HEK293 (cell line): ENCODE measurements around the gene SLC25A30.

Experiments used
- BCL11B ChIP-seq: fragments of 450-650 bp; formaldehyde crosslinking; IDR thresholded peaks from 2 replicates; pipeline ENCODE4 v1.5.1; 2016; ENCODE audit warnings: low read depth, missing biosample characterization, missing genetic modification characterization
- GLIS1 ChIP-seq: fragments of 450-650 bp; formaldehyde crosslinking; IDR thresholded peaks from 2 replicates; pipeline ENCODE4 v1.5.1; 2016; ENCODE audit warnings: missing biosample characterization, missing genetic modification characterization
- HOXA7 ChIP-seq: sonication (generic); formaldehyde crosslinking; IDR thresholded peaks from 2 replicates; pipeline ENCODE4 v1.8.1; 2022; ENCODE audit warnings: missing genetic modification reagents, borderline replicate concordance
- HOXC10 ChIP-seq: sonication (generic); formaldehyde crosslinking; IDR thresholded peaks from 2 replicates; pipeline ENCODE4 v1.8.1; 2023; ENCODE audit warnings: mild to moderate bottlenecking, missing genetic modification reagents
- KLF9 ChIP-seq: fragments of 450-650 bp; formaldehyde crosslinking; IDR thresholded peaks from 2 replicates; pipeline ENCODE4 v1.5.1; 2016; ENCODE audit warnings: missing biosample characterization, missing genetic modification characterization, low read depth
- OSR2 ChIP-seq: fragments of 450-650 bp; formaldehyde crosslinking; IDR thresholded peaks from 2 replicates; pipeline ENCODE4 v1.5.1; 2016; ENCODE audit warnings: missing biosample characterization, missing genetic modification characterization
- YY2 ChIP-seq: fragments of 450-650 bp; formaldehyde crosslinking; IDR thresholded peaks from 2 replicates; pipeline ENCODE4 v1.5.1; 2016; ENCODE audit warnings: missing biosample characterization, missing genetic modification characterization
- ZBTB7A ChIP-seq: fragments of 450-650 bp; formaldehyde crosslinking; IDR thresholded peaks from 2 replicates; pipeline ENCODE4 v1.5.1; 2016; ENCODE audit warnings: low read depth, missing biosample characterization, missing genetic modification characterization
- ZNF214 ChIP-seq: fragments of 450-650 bp; formaldehyde crosslinking; IDR thresholded peaks from 2 replicates; pipeline ENCODE4 v1.5.1; 2017; ENCODE audit warnings: missing biosample characterization, mild to moderate bottlenecking, missing genetic modification characterization, borderline replicate concordance
- ZNF239 ChIP-seq: fragments of 450-650 bp; formaldehyde crosslinking; IDR thresholded peaks from 2 replicates; pipeline ENCODE4 v1.5.1; 2016; ENCODE audit warnings: missing biosample characterization, missing genetic modification characterization
- ZNF341 ChIP-seq: fragments of 450-650 bp; formaldehyde crosslinking; IDR thresholded peaks from 2 replicates; pipeline ENCODE4; 2016; ENCODE audit warnings: low read depth, missing biosample characterization, missing genetic modification characterization
- ZNF391 ChIP-seq: fragments of 450-650 bp; formaldehyde crosslinking; IDR thresholded peaks from 2 replicates; pipeline ENCODE4 v1.5.1; 2016; ENCODE audit warnings: low read depth, missing biosample characterization, missing genetic modification characterization, borderline replicate concordance
- ZNF394 ChIP-seq: fragments of 450-650 bp; formaldehyde crosslinking; IDR thresholded peaks from 2 replicates; pipeline ENCODE4 v1.5.1; 2016; ENCODE audit warnings: missing biosample characterization, missing genetic modification characterization, mild to moderate bottlenecking, moderate library complexity, borderline replicate concordance
- ZNF48 ChIP-seq: fragments of 450-650 bp; formaldehyde crosslinking; IDR thresholded peaks from 2 replicates; pipeline ENCODE4 v1.5.1; 2016; ENCODE audit warnings: missing biosample characterization, missing genetic modification characterization
- ZNF549 ChIP-seq: fragments of 450-650 bp; IDR thresholded peaks from 2 replicates; pipeline ENCODE4 v1.5.1; 2018; ENCODE audit warnings: missing biosample characterization, missing genetic modification characterization, mild to moderate bottlenecking, inconsistent platforms, moderate library complexity
- ZNF621 ChIP-seq: fragments of 450-650 bp; formaldehyde crosslinking; IDR thresholded peaks from 2 replicates; pipeline ENCODE4 v1.5.1; 2017; ENCODE audit warnings: missing biosample characterization, missing genetic modification characterization
- ZNF660 ChIP-seq: fragments of 450-650 bp; IDR thresholded peaks from 2 replicates; pipeline ENCODE4 v1.5.1; 2018; ENCODE audit warnings: missing biosample characterization, mild to moderate bottlenecking, missing genetic modification characterization
- ZSCAN16 ChIP-seq: fragments of 450-650 bp; formaldehyde crosslinking; IDR thresholded peaks from 2 replicates; pipeline ENCODE4 v1.5.1; 2016; ENCODE audit warnings: missing biosample characterization, missing genetic modification characterization
- TF ChIP-seq, protein P1 (sequence below): fragments of 450-650 bp; formaldehyde crosslinking; IDR thresholded peaks from 2 replicates; pipeline ENCODE4 v1.5.1; 2016; ENCODE audit warnings: missing biosample characterization, missing genetic modification characterization, borderline replicate concordance
- TF ChIP-seq, protein P2 (sequence below): fragments of 450-650 bp; formaldehyde crosslinking; IDR thresholded peaks from 2 replicates; pipeline ENCODE4 v1.5.1; 2016; ENCODE audit warnings: missing biosample characterization, missing genetic modification characterization, borderline replicate concordance
- TF ChIP-seq, protein P3 (sequence below): fragments of 450-650 bp; formaldehyde crosslinking; IDR thresholded peaks from 2 replicates; pipeline ENCODE4 v1.5.1; 2016; ENCODE audit warnings: missing biosample characterization, missing genetic modification characterization
- TF ChIP-seq, protein P4 (sequence below): fragments of 450-650 bp; formaldehyde crosslinking; IDR thresholded peaks from 2 replicates; pipeline ENCODE4 v1.5.1; 2017; ENCODE audit warnings: missing biosample characterization, missing genetic modification characterization
- TF ChIP-seq, protein P5 (sequence below): fragments of 450-650 bp; formaldehyde crosslinking; IDR thresholded peaks from 2 replicates; pipeline ENCODE4 v1.5.1; 2017; ENCODE audit warnings: missing biosample characterization, missing genetic modification characterization

The SLC25A30 gene

DNA sequence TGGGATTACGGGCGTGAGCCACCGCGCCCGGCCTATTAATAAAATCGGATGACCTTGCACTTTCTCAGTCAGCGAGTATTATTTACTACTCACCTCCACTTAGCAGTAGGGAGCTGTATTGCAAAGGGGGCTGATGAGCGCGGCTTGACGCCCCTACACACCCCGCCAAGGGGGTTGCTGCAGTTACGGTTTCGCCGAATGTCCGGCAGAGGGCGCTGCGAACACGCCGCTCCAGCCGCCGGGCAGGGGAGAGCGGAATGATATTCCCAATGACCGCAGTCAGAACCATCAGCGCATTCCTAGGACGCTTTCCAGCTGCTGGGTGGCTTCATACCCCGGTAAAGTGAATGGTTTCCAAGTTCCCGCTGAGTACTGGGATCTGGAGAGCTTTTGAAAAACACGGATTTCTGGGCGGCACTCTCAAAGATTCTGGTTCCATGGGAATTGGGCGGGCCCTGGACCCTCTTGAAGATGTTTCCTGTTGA is 47.2 kb downstream of the SLC25A30 start (continued):
- TF ChIP-seq, protein P1, sequence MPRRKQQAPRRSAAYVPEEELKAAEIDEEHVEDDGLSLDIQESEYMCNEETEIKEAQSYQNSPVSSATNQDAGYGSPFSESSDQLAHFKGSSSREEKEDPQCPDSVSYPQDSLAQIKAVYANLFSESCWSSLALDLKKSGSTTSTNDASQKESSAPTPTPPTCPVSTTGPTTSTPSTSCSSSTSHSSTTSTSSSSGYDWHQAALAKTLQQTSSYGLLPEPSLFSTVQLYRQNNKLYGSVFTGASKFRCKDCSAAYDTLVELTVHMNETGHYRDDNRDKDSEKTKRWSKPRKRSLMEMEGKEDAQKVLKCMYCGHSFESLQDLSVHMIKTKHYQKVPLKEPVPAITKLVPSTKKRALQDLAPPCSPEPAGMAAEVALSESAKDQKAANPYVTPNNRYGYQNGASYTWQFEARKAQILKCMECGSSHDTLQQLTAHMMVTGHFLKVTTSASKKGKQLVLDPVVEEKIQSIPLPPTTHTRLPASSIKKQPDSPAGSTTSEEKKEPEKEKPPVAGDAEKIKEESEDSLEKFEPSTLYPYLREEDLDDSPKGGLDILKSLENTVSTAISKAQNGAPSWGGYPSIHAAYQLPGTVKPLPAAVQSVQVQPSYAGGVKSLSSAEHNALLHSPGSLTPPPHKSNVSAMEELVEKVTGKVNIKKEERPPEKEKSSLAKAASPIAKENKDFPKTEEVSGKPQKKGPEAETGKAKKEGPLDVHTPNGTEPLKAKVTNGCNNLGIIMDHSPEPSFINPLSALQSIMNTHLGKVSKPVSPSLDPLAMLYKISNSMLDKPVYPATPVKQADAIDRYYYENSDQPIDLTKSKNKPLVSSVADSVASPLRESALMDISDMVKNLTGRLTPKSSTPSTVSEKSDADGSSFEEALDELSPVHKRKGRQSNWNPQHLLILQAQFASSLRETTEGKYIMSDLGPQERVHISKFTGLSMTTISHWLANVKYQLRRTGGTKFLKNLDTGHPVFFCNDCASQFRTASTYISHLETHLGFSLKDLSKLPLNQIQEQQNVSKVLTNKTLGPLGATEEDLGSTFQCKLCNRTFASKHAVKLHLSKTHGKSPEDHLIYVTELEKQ (tag by site-specific recombination) = no peak
- TF ChIP-seq ZNF391 (0 out of 2 replicates have a peak, but pooled peaks have one; percentile 50), GLIS1 (0 out of 2 replicates have a peak, but pooled peaks have one; percentile 23), ZNF660 (tag by site-specific recombination) (peak; percentile 80; the same call in 1 of the 2 replicates), ZNF214 (tag by site-specific recombination) (no peak), ZNF621 (tag by site-specific recombination) (no peak), BCL11B (tag by site-specific recombination) (no peak), ZSCAN16 (tag by site-specific recombination) (no peak), OSR2 (tag by site-specific recombination) (no peak), ZBTB7A (no peak), KLF9 (tag by site-specific recombination) (no peak), ZNF394 (tag by site-specific recombination) (0 out of 2 replicates have a peak, but pooled peaks have one; percentile 21), ZNF341 (no peak), ZNF239 (tag by site-specific recombination) (no peak), ZNF48 (no peak), HOXC10 (no peak), HOXA7 (no peak), ZNF549 (tag by site-specific recombination) (no peak), YY2 (no peak)
- TF ChIP-seq, protein P2, sequence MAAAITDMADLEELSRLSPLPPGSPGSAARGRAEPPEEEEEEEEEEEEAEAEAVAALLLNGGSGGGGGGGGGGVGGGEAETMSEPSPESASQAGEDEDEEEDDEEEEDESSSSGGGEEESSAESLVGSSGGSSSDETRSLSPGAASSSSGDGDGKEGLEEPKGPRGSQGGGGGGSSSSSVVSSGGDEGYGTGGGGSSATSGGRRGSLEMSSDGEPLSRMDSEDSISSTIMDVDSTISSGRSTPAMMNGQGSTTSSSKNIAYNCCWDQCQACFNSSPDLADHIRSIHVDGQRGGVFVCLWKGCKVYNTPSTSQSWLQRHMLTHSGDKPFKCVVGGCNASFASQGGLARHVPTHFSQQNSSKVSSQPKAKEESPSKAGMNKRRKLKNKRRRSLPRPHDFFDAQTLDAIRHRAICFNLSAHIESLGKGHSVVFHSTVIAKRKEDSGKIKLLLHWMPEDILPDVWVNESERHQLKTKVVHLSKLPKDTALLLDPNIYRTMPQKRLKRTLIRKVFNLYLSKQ (tag by site-specific recombination) = no peak
- TF ChIP-seq, protein P3, sequence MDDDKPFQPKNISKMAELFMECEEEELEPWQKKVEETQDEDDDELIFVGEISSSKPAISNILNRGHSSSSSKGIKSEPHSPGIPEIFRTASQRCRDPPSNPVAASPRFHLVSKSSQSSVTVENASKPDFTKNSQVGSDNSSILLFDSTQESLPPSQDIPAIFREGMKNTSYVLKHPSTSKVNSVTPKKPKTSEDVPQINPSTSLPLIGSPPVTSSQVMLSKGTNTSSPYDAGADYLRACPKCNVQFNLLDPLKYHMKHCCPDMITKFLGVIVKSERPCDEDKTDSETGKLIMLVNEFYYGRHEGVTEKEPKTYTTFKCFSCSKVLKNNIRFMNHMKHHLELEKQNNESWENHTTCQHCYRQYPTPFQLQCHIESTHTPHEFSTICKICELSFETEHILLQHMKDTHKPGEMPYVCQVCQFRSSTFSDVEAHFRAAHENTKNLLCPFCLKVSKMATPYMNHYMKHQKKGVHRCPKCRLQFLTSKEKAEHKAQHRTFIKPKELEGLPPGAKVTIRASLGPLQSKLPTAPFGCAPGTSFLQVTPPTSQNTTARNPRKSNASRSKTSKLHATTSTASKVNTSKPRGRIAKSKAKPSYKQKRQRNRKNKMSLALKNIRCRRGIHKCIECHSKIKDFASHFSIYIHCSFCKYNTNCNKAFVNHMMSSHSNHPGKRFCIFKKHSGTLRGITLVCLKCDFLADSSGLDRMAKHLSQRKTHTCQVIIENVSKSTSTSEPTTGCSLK (tag by site-specific recombination) = no peak
- TF ChIP-seq, protein P4, sequence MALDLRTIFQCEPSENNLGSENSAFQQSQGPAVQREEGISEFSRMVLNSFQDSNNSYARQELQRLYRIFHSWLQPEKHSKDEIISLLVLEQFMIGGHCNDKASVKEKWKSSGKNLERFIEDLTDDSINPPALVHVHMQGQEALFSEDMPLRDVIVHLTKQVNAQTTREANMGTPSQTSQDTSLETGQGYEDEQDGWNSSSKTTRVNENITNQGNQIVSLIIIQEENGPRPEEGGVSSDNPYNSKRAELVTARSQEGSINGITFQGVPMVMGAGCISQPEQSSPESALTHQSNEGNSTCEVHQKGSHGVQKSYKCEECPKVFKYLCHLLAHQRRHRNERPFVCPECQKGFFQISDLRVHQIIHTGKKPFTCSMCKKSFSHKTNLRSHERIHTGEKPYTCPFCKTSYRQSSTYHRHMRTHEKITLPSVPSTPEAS = 0 out of 2 replicates have a peak, but pooled peaks have one; percentile 12
- TF ChIP-seq, protein P5, sequence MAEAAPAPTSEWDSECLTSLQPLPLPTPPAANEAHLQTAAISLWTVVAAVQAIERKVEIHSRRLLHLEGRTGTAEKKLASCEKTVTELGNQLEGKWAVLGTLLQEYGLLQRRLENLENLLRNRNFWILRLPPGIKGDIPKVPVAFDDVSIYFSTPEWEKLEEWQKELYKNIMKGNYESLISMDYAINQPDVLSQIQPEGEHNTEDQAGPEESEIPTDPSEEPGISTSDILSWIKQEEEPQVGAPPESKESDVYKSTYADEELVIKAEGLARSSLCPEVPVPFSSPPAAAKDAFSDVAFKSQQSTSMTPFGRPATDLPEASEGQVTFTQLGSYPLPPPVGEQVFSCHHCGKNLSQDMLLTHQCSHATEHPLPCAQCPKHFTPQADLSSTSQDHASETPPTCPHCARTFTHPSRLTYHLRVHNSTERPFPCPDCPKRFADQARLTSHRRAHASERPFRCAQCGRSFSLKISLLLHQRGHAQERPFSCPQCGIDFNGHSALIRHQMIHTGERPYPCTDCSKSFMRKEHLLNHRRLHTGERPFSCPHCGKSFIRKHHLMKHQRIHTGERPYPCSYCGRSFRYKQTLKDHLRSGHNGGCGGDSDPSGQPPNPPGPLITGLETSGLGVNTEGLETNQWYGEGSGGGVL (tag by site-specific recombination) = no peak
